ENCODE data around the gene ATG4A. TPM values are rescaled to one million over a fixed set of nuclear protein-coding genes. Genes with fewer than 3 reads are reported as not detected.

Gene ATG4A, protein sequence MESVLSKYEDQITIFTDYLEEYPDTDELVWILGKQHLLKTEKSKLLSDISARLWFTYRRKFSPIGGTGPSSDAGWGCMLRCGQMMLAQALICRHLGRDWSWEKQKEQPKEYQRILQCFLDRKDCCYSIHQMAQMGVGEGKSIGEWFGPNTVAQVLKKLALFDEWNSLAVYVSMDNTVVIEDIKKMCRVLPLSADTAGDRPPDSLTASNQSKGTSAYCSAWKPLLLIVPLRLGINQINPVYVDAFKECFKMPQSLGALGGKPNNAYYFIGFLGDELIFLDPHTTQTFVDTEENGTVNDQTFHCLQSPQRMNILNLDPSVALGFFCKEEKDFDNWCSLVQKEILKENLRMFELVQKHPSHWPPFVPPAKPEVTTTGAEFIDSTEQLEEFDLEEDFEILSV
- polyA plus RNA-seq, result 25.1 TPM

DNA sequence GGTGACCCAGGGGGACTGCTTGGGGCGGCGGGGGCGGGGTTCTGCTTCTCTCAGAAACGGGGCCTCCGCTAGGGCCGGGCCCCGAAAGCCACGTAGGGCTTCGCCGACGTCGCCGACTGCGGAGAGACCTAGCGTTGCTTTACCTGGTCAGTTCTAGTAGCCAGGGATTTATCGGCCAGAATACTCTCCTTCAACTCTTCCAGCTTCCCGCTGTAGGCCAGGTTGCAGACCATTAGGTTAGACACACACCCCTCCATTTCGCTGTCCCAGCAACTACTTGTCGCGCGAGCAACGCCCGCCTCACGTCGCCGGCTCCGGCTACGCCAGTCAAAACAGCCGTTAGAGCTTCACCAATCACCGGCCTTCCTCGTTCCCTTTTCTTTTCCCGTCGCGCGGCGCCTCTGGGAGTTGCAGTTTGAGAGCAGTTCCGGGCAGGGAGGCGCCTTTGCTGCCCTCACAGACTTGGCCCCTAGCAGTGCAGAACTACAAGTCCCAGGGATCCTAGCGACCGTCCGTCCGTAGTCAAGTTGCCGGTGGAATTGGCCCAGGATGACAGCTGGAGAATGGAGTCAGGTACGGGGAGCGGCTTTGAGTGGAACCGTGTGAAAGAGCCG lies at the start of gene ATG4A, which contains the start of gene PSMD10:
TSS of gene ATG4A (plus strand) at position 515 of the 614 bp plus-strand sequence. CDS start at position 564, 49 bp downstream.
TSS of gene PSMD10 (minus strand) at position 279 of the 614 bp plus-strand sequence. CDS start at position 257, 22 bp downstream.
- Mint-ChIP-seq H3K27me3 (no peaks in the 10 kb centered on the region), H3K4me1 (peaks cover 0 to 5% (median 3%) of the 10 kb centered on the region in 3 donors), H3K27ac (no peak within 1 kb of the TSS), H3K4me3 (no peak within 1 kb of the TSS), H3K9me3 (no peaks in the 10 kb centered on the region), H3K36me3 (no peaks in the 10 kb centered on the region)

DNA sequence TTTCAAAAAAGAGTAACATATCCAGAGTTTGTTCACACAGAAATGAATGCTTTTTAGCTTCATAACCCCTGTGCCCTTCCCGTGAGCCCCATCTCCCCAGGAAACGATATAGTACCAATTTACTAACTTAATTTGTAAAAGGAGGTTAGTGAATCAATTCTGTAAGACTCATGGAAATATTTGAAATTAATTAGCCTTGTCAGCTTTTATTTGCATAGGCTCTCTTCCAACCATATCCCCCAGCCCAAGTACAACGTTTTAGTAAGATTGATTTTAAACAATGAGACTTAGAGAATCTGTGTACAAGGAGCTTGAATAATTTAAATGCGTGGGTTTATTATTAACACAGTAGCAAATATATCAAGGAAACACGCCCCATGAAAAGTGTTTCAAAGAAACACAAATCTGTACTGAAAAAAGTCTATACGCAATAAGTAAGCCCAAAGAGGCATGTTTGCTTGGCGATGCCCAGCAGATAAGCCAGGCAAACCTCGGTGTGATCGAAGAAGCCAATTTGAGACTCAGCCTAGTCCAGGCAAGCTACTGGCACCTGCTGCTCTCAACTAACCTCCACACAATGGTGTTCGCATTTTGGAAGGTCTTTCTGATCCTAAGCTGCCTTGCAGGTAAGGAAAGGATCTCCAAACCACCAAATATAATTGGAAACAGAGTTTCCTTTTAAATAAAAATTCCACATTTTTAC lies 46.9 kb upstream of the ATG4A start, which contains the start of gene VSIG1:
TSS of gene VSIG1 (plus strand) at position 512 of the 703 bp plus-strand sequence. CDS start at position 578, 66 bp downstream.
- Mint-ChIP-seq H3K27me3 (no peaks in the 10 kb centered on the region), H3K4me1 (no peaks in the 10 kb centered on the region), H3K9me3 (no peaks in the 10 kb centered on the region), H3K27ac (no peak within 1 kb of the TSS), H3K4me3 (no peak within 1 kb of the TSS), H3K36me3 (no peaks in the 10 kb centered on the region)

DNA sequence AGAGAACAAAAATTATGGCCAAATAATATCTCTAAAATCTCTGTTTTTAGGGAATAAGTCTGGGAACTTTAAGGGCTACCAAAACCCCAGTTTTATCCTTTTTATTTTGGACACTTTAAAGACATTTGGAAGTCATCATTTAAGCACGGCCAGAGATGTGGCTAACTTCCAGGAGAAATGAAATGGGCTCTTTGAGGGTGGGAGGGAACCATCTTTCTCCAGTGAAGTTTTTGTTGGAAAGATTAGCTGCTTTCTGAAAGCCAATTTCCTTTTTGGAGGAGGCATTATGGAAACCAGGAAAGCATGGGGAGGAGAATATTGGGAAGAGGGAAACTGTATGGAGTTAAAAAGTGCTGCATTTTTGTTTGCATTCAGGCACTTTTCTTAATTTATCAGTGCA lies 41.9 kb upstream of the ATG4A start:
- Mint-ChIP-seq H3K9me3 (no peaks in the 10 kb centered on the region), H3K36me3 (no peaks in the 10 kb centered on the region), H3K4me3 (no peak overlapping the region), H3K27ac (no peak overlapping the region), H3K27me3 (peaks cover 8% of the 10 kb centered on the region), H3K4me1 (no peaks in the 10 kb centered on the region)

DNA sequence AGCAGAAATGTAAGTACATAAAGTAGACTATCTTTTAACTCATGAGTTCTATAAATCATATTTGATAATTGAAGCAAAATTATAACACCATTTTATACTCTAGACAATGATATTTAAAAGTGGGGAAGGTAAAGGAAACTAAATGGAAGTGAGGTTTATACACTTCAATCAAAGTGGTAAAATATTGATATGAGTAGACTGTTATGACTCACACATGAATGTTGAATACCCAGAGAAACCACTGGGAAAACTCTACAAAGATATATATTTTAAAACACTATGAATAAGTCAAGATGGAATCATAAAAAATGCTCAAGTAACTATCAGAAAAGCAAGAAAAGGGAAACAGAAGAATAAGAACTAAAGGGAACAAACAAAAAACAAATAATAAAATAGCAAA lies 38.4 kb upstream of the ATG4A start:
- H3K4me1 Mint-ChIP-seq, result no peaks in the 10 kb centered on the region
- peaks cover 8% of the 10 kb centered on the region for H3K27me3 Mint-ChIP-seq
- H3K9me3 Mint-ChIP-seq, result no peaks in the 10 kb centered on the region
- H3K27ac Mint-ChIP-seq, result no peak overlapping the region
- H3K36me3 Mint-ChIP-seq, result no peaks in the 10 kb centered on the region
- H3K4me3 Mint-ChIP-seq, result no peak overlapping the region

DNA sequence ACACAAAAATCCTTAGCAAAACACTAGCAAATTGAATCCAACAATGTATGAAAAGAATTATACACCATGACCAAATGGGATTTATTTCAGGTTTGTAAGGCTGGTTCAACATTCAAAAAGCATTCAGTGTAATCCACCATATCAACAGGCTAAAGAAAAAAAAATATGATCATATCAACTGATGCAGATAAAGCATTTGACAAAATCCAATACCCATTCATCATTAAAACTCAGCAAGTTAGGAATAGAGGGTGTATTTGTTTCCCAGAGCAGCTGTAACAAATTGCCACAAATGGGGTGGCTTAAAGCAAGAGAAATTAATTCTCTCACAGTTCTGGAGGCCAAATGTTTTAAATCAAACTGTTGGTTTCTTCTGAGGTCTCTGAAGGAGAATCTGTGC lies 36.0 kb upstream of the ATG4A start:
- Mint-ChIP-seq H3K4me3 (no peak overlapping the region), H3K4me1 (no peaks in the 10 kb centered on the region), H3K27me3 (peaks cover 6% of the 10 kb centered on the region), H3K9me3 (no peaks in the 10 kb centered on the region), H3K27ac (no peak overlapping the region), H3K36me3 (no peaks in the 10 kb centered on the region)

DNA sequence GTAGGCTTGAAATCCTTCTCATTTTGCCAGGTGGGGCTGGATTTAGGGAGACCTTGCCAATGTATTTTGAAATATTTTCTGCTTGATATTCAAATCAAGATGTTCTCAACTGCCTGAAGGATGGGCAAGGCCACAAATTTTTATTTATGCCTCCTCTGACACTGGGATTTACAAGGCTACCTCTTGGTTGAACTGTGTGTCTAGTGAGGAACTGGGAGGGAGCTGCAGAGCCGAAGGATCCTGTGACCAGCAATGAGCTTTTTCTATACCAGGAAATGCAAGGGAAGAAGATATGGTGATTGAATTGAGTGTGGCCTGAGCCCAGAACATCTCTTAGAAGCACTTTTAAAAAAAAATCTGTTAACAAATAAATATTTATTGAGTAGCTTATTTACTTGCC lies 31.8 kb upstream of the ATG4A start:
- H3K9me3 Mint-ChIP-seq, result no peaks in the 10 kb centered on the region
- H3K4me1 Mint-ChIP-seq, result no peaks in the 10 kb centered on the region
- H3K36me3 Mint-ChIP-seq, result no peaks in the 10 kb centered on the region
- no peak overlapping the region for H3K4me3 Mint-ChIP-seq
- H3K27me3 Mint-ChIP-seq, result no peaks in the 10 kb centered on the region
- no peak overlapping the region for H3K27ac Mint-ChIP-seq

DNA sequence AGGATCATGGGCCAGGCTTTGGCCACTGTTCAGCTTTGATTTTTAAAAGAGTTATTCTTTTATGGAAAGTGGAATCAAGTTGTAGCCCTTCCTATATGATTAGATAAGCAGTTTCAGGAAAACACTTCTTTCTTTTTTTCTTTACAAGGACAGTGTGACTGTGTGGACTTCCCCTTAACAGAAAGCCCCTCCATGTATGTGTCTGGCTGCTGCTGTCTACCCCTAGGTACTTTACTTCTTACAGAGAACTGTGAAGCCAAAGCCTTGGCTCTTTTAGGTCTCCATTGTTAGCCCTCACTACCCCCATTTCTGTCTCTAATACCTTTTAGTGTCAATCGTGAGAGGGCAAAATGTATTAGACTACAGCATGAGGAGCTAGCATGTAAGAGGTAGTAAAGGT lies 27.6 kb upstream of the ATG4A start:
- H3K4me1 Mint-ChIP-seq, result no peaks in the 10 kb centered on the region
- peaks cover 3% of the 10 kb centered on the region for H3K27me3 Mint-ChIP-seq
- no peak overlapping the region for H3K27ac Mint-ChIP-seq
- H3K9me3 Mint-ChIP-seq, result no peaks in the 10 kb centered on the region
- no peaks in the 10 kb centered on the region for H3K36me3 Mint-ChIP-seq
- no peak overlapping the region for H3K4me3 Mint-ChIP-seq

DNA sequence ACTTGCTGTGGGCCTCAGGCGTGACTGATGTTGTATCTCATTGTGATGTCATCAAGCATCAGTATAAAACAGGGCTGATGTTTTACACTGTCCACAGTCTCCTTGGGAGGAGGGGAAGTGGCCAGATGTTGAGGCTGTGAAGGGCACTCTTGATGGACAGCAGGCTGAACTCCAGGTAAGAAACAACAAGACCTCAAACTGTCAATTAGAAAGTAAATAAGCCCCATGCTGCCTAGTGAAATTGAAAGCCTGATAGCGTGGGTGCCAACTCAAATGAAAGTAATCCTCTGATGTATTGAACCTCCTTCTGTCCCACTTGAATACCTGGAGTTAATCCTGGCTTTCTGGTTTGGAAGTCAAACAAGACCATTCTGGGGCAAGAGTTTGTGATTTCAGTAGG lies 27.0 kb upstream of the ATG4A start:
- no peaks in the 10 kb centered on the region for H3K36me3 Mint-ChIP-seq
- H3K9me3 Mint-ChIP-seq, result no peaks in the 10 kb centered on the region
- H3K4me3 Mint-ChIP-seq, result no peak overlapping the region
- H3K27ac Mint-ChIP-seq, result no peak overlapping the region
- H3K27me3 Mint-ChIP-seq, result peaks cover 3% of the 10 kb centered on the region
- H3K4me1 Mint-ChIP-seq, result no peaks in the 10 kb centered on the region

DNA sequence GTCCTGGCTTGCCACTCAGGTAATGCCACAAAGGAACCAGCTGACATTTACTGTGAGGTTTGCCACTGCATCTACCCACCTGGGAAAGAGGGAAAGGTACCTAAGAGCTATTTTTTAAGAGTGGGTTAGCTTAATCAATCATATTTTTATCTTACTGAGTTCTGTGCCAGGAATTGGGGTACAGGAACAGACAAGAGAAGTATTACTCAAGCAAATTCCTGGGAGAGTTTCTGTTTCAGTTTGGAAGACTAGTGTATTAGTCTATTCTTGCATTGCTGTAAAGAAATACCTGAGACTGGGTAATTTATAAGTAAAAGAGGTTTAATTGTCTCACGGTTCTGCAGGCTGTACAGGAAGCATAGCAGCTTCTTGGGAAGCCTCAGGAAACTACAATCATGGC lies 23.5 kb upstream of the ATG4A start:
- Mint-ChIP-seq H3K36me3 (no peaks in the 10 kb centered on the region), H3K4me1 (peaks cover 0 to 1% (median 0%) of the 10 kb centered on the region in 3 donors), H3K27ac (no peak overlapping the region), H3K4me3 (no peak overlapping the region), H3K27me3 (peaks cover 3% of the 10 kb centered on the region), H3K9me3 (no peaks in the 10 kb centered on the region)

DNA sequence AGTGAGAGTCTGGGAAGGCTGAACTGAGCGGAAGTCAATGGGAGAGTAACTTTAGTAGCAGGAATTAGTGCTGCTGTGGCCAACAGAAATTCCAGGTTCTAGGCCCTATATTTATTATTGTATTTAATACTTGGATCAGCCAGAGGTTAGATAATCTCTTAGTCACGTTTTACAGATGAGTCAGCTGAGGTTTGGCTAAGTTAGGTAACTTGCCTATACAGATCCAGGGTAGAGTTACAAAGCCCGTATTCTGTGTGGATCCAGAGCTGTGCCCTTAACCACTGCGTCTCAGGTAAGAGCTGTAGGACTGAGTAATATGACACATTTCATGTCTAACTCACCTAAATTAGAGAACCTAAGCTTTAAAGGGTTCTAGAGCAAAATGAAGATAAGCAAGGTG lies 20.7 kb upstream of the ATG4A start:
- Mint-ChIP-seq H3K36me3 (peaks cover 2% of the 10 kb centered on the region), H3K4me1 (peaks cover 0 to 1% (median 0%) of the 10 kb centered on the region in 3 donors), H3K4me3 (no peak overlapping the region), H3K27ac (no peak overlapping the region), H3K9me3 (no peaks in the 10 kb centered on the region), H3K27me3 (peaks cover 3% of the 10 kb centered on the region)

DNA sequence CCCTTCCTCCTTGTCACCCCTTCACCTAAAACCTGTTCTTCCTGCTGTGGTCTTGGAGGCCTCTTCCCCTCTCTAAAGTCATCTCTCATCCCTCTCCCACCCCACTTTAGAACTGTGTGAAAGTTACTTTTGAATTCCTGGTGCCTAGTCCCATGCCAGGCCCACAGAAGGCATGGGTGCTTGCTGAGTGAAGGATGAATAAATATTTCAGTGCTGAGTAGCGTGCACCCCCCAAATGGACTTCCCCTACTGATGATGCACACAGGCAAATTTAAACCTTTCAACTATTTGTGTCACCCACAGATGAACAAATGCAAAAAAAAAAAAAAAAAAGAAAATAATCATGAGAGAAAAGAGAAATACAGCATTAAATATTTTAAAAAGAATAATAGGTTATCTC lies 20.0 kb upstream of the ATG4A start:
- H3K4me3 Mint-ChIP-seq, result no peak overlapping the region
- H3K9me3 Mint-ChIP-seq, result no peaks in the 10 kb centered on the region

DNA sequence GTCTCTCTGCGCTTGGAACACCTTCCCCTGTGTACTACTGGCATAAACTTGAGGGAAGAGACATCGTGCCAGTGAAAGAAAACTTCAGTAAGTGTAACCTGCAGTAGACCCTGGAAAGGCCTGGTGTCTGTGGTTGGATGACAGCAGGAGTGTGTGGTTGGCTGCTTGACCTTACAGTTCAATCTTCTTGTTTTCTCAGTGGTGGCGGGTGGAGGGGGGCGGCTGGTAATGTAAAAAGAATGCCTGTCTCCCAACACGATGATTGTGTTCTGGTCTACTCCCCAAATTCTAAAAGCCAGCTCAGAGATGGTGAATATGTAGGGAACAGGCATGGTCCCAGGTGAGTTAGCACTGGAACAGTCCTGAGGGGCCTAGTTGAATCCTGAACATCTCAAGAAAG lies 18.8 kb upstream of the ATG4A start:
- Mint-ChIP-seq H3K9me3 (no peaks in the 10 kb centered on the region), H3K36me3 (peaks cover 2% of the 10 kb centered on the region), H3K27ac (no peak overlapping the region), H3K4me3 (no peak overlapping the region), H3K27me3 (peaks cover 3% of the 10 kb centered on the region), H3K4me1 (peaks cover 0 to 1% (median 0%) of the 10 kb centered on the region in 3 donors)

More for the DNA sequence above, 20.0 kb upstream of the ATG4A start:
- no peak overlapping the region for H3K27ac Mint-ChIP-seq
- peaks cover 0 to 1% (median 0%) of the 10 kb centered on the region in 3 donors for H3K4me1 Mint-ChIP-seq
- peaks cover 2% of the 10 kb centered on the region for H3K36me3 Mint-ChIP-seq
- H3K27me3 Mint-ChIP-seq, result peaks cover 3% of the 10 kb centered on the region

DNA sequence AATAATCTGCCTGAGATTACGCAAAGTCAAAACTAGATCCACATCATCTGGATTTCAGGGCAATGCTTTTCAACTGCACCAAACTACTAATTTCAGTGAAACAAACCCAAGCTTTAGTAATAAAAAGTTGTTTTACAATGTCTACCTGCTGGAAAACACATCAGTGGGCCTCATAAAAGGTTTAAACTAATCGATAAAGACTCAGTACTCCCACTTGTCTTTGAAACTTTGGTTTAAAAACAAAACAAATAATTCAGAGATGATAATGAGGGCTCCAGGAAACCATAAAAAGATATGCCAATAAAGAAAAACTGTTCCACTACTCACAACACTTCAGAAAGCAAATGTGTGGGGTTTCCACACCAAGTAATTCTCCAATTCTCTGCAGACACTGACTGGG lies 10.5 kb upstream of the ATG4A start:
- Mint-ChIP-seq H3K27ac (no peak overlapping the region), H3K36me3 (no peaks in the 10 kb centered on the region), H3K4me3 (no peak overlapping the region), H3K27me3 (no peaks in the 10 kb centered on the region), H3K9me3 (no peaks in the 10 kb centered on the region), H3K4me1 (no peaks in the 10 kb centered on the region)

DNA sequence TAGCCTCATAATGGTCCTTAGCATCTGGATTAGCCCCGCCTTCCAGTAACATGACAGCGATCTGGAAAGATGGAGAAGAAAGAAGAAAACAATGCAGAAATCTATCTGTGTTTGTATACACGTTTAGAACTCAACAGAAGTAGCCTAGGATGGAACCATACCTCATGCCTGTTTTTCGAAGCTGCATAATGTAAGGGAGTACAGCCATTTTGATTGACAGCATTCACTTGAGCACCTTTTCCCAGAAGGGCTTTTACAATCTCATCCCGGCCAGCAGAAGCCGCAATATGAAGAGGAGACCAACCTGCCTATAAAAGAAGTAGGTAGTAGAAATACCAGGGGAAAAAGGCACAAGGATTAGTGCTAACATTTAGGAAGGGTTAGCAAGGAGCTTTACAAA lies 3.8 kb upstream of the ATG4A start:
- no peak overlapping the region for H3K27ac Mint-ChIP-seq
- H3K4me3 Mint-ChIP-seq, result no peak overlapping the region
- no peaks in the 10 kb centered on the region for H3K36me3 Mint-ChIP-seq
- no peaks in the 10 kb centered on the region for H3K27me3 Mint-ChIP-seq
- no peaks in the 10 kb centered on the region for H3K9me3 Mint-ChIP-seq
- H3K4me1 Mint-ChIP-seq, result peaks cover 0 to 5% (median 0%) of the 10 kb centered on the region in 3 donors

DNA sequence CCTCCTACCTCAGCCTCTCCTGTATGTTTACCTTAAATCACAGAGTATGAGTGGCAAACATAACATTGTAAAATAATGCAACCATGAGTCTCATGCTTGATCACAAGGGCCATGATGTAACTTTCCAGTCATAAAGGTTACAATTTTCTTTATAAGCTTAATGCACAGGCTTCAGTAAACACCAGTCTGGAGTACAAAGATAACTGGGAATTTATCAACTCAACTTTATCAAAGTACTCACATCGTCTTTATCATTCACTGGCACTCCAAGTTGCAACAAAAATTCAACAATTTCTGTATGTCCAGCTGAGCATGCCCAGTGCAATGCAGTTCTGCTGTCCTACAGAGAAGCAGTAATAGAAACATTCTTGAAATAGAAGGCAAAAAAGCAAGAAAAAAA lies 3.1 kb upstream of the ATG4A start:
- Mint-ChIP-seq H3K9me3 (no peaks in the 10 kb centered on the region), H3K27ac (peak overlapping the region in 1 of 3 donors; percentile 33), H3K27me3 (no peaks in the 10 kb centered on the region), H3K4me1 (peaks cover 0 to 5% (median 3%) of the 10 kb centered on the region in 3 donors), H3K4me3 (no peak overlapping the region), H3K36me3 (no peaks in the 10 kb centered on the region)

Measured in IgD-negative memory B cell (primary cell).